ENCODE data around the gene ARFRP1.

- TF ChIP-seq CTCF (CRISPR knock-in tag; IDR thresholded peaks at IDR 0.05) (no peak), FOXK2 (IDR thresholded peaks at IDR 0.05) (no peak), BCL6 (CRISPR knock-in tag; IDR thresholded peaks at IDR 0.05) (no peak), ZNF441 (CRISPR knock-in tag; IDR thresholded peaks at IDR 0.05; ENCODE audit: borderline replicate concordance) (no peak), GTF2F1 (IDR thresholded peaks at IDR 0.05; ENCODE audit: low read length) (no peak), ZNF713 (CRISPR knock-in tag; IDR thresholded peaks at IDR 0.05) (no peak), CHD2 (IDR thresholded peaks at IDR 0.05; ENCODE audit: low read depth, low read length) (no peak), ONECUT2 (CRISPR knock-in tag; IDR thresholded peaks at IDR 0.05) (no peak), ZFP1 (CRISPR knock-in tag; IDR thresholded peaks at IDR 0.05) (no peak), CREB1 (IDR thresholded peaks at IDR 0.05) (no peak), CREB1 (CRISPR knock-in tag; IDR thresholded peaks at IDR 0.05) (no peak), ZBTB21 (CRISPR knock-in tag; IDR thresholded peaks at IDR 0.05) (no peak), EHMT2 (IDR thresholded peaks at IDR 0.05; ENCODE audit: borderline replicate concordance, low read depth, low read length) (no peak), ZFP37 (CRISPR knock-in tag; IDR thresholded peaks at IDR 0.05; ENCODE audit: borderline replicate concordance) (no peak), HIC2 (CRISPR knock-in tag; IDR thresholded peaks at IDR 0.05; ENCODE audit: low read depth) (no peak)
Measured at GRCh38 chr20:63694584-63695423, 13.0 kb downstream of the ARFRP1 start.
